HG02678 (cell line): ENCODE results near the gene PLA2G2C.
"Not testable (repeated sequence)": the region's sequence is repeated elsewhere in the genome, so short reads cannot be mapped to it uniquely, and the experiment has no call there.

ENCODE experiments used
- ATAC-seq: cut with Tn5 transposase; IDR thresholded peaks from one replicate; pipeline ENCODE4 v1.9.1; 2021; ENCODE audit warnings: mild to moderate bottlenecking, moderate library complexity; ENCODE audit not compliant: unreplicated experiment

Gene PLA2G2C

DNA sequence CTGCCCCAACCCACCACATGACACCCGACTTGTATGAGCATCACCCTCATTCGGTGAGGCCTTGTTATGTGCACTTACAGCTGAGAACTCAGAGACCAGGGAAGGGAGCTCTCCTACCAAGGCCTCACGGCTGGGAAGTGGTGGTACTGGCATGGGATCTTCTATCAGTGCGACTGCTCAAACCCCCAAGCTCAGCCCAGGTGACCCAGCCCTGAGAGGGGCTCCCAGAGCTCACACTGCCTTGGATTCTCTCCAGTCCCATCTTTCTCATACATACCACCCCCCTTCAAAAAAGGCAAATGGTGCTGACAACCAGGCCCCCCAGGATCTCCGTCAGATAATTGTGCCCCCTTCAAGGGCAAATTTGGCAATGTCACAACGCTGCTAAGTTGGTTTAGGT is 48.0 kb downstream of the PLA2G2C start:
- no peak for ATAC-seq

DNA sequence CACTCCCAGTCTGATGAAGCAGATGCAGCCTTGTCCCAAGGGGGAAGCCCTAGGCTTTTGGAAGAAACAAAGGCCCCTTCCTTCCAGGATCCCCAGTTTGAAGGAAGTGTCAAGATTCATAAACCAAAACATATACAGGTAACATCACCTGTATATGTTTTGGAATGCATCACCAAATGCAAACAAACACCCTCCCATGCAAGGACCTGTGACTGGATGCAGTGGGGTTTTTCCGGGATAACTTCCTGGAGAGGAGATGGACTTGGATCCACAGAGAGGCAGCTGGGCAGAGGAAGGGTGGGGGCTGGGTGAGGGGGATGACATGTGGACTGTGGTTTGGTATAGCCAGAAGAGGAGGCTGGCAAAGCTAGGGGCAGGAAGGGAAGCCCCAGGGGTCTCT is 48.7 kb downstream of the PLA2G2C start:
- ATAC-seq, result no peak

GRCh38 chr1:20137055-20137454 is 49.3 kb downstream of the PLA2G2C start:
- ATAC-seq, result no peak

GRCh38 chr1:20136249-20136648 is 50.1 kb downstream of the PLA2G2C start:
- ATAC-seq, result no peak

- ATAC-seq, result no peak
Measured at GRCh38 chr1:20134995-20135394, 51.3 kb downstream of the PLA2G2C start.

DNA sequence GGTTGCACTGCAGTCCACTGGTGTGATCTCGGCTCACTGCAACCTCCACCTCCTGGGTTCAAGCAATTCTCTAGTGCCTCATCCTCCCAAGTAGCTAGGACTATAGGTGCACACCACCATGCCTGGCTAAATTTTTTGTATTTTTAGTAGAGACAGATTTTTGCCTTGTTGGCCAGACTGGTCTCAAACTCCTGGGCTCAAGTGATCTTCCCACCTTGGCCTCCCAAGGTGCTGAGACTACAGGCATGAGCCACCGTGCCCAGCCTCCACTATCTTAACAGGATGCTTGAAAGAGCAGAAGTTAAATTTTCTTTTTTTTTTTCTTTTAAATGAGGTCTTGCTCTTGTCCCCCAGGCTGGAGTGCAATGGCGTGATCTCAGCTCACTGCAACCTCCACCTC is 55.8 kb downstream of the PLA2G2C start:
- not testable (repeated sequence) for ATAC-seq

- ATAC-seq, result no peak
Measured at GRCh38 chr1:20126806-20127440, 59.4 kb downstream of the PLA2G2C start.

DNA sequence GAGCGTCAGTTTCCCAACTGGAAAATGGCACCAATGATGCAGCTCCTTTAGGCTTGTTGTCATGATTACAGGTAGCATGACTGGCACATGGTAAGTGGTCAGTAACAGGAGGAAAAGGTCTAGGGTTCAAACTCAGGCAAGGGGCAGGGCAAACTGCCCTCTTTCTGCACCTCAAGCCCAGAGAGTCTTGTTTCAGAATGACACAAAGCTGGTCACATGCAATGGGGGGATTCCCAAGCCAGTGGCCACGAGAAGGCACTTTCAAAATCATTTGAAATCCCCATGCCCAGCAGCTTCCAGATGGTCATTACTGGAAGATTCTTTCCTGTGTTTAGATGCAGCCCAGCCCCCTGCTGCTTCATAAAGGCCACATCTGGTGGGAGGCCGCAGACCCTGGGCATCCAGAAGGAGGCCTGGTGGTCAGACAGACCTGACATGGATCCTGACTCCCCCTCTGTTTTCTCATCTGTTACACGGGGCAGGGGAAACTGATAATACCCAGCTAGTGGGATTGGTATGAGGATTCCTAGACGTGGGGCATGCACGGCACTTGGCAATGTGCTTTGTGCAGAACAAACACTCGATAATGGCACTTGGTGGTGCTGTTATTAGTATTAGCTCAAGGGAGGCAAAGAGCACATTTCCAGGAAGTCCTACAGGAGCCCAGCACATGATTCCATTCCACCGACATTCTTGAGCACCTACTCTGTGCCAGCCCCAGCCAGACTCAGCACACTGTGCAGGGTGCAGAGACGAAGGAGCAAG is 60.1 kb downstream of the PLA2G2C start:
- no peak for ATAC-seq

DNA sequence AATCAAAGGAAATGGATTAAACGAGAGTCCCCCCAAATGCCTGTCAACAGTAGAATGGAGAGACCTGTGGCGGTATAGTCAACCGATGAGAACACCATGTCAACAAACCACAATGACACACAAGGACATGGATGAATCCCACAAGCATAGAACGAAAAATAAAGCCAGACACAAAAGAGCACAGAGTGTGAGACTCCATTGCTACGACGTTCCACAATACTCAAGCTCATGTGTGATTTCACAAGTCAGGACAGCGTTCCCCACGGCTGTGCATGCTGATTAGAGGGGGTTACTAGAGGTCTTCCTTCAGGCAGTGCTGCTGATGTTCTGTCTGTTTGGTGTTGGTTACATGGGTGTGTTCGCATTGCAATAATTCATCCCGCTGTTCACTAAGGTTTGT is 61.2 kb downstream of the PLA2G2C start:
- no peak for ATAC-seq

DNA sequence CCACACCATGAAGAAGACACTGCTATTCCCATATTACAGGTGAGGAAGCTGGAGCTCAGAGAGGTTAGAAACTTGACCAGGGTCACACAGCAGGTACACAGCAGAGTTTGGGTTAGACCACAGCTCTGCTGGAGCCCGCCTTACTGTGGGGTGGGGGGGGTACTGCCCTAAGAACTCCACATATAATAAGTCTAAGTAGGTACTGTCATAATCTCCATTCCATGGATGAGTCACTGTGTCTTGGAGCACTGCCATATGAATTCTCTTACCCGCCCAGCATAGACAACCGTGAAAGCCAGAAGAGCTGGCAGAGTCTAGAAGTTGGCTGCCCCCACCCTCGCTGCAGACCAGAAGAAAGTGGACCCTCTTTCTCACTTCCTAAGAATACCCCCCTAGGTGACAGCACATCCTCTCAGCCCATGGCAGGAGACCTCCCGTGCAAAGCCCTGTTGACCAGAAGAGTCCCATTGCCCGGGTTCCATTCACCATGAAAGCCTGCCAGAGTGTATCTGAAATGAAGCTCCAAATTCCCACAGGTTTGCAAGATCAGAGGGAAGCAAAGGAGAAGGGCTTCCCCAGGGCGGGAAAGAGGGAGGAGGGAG is 61.8 kb downstream of the PLA2G2C start:
- no peak for ATAC-seq

GRCh38 chr1:20123722-20124455 is 62.4 kb downstream of the PLA2G2C start:
- ATAC-seq, result no peak

DNA sequence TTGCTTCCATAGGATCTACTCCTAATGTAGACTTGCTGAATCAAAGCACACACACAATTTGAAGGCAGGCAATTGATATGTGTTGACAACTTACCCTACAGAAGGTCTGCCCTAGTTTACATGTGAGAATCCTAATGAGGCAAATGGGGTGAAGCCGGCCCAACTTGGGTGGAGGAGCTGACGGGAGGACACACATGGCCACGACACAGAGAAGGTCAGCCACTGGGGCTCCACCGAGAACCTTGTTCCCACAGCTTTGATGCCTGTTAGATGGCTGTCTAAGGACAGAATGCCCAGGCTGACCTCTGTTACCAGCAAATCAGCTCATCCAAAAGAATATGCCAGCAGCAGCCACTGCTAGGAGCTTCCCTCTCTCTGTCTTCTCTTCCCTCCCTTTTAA is 65.5 kb downstream of the PLA2G2C start:
- ATAC-seq, result no peak

DNA sequence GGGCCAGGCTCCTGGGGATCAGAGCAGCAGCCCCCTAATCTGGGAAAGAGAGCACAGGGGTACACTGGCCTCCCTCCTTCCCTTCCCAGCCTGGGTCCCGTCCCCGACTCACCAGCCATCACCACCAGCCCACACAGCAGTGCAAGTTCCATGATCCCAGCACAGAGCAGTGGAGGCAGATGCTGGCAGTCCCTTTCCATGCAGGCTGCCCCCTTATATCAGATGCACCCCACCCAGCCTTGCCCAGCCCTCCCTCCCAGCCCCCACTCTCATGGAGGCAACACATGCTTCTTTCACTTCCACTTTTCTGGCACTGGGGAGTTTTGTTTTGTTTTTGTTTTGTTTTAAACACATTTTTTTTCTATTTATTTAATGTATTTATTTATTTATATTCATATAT is 67.0 kb downstream of the PLA2G2C start, which contains the start of gene PLA2G2D:
Gene PLA2G2D (minus strand): TSS at position 190 of the 400 bp plus-strand sequence. CDS start 38 bp downstream, at position 152.
- no peak for ATAC-seq

DNA sequence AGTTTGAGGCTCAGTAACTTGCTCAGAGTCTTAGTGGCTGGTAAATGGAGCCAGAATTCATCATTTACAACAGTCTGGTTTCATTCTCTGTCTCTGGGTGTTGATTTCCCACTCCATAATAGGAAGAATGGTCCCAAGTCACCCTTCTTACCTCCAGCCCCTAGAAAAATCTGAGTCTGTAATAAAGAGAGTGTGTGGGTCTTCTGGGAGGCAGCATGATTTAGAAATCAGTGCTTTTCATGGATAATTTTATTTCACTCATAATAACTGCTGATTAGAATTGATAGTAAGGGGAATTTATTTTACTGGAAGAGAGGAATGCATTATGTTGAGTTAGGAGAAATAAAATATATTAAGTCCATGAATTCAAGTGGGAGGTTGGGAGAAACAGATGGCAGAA is 69.1 kb downstream of the PLA2G2C start:
- ATAC-seq, result no peak

- ATAC-seq, result no peak
Measured at GRCh38 chr1:20115916-20116315, 70.4 kb downstream of the PLA2G2C start.

DNA sequence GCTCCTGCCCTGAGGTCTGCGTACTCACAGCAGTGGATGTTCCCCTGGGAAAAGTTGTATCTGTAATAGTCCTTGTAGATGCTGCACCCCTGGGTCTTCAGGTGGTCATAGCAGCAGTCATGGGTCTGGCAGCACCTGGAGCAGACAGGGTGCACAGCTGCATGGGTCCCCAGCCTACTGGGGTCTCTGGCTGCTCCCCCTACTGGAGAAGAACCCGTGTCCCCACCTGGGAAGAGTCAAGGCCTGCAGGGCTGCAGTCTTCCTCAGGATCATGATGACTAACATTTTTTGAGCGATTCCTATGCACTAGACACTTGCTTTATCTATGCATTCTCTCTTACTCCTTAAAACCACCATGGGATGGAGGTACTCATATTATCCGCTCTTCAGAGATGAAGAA is 70.8 kb downstream of the PLA2G2C start:
- no peak for ATAC-seq

GRCh38 chr1:20114021-20114648 is 72.2 kb downstream of the PLA2G2C start:
- no peak for ATAC-seq
